ENCODE data around the gene MRPL22. TPM values are rescaled to one million over a fixed set of nuclear protein-coding genes. Genes with fewer than 3 reads are reported as not detected.
A peak's percentile ranks its signal among the peaks of the same experiment; 100 is the strongest.

MRPL22 gene
- polyA plus RNA-seq, 1 donor (not counting 4 experiments of a cell fraction or from before 2014, with no cell fraction given), result 76.9 TPM

GRCh38 chr5:154940375-154940771 is 500 bp upstream of the MRPL22 start:
- H4K20me1 ChIP-seq (ENCODE audit: control insufficient read depth, extremely low read depth, insufficient read depth, low read length), result no peaks in the 10 kb centered on the region
- peaks cover 50% of the 10 kb centered on the region for H3K79me2 ChIP-seq (ENCODE audit: control insufficient read depth, insufficient read depth, low read length)
- peak overlapping the region; percentile 58 to 78 (median 75) for H3K4me3 ChIP-seq (ENCODE audit: control insufficient read depth in 2 of 3, extremely low read depth in 1 of 3, insufficient read depth in 2 of 3, low read depth in 1 of 3, low read length in 3 of 3)
- peak overlapping the region; percentile 87 for H3K4me2 ChIP-seq (ENCODE audit: control insufficient read depth, extremely low read depth, insufficient read depth, low read depth, low read length)
- no peak for TF ChIP-seq CTCF (optimal IDR thresholded peaks at IDR 0.05 in 1 of 3, IDR thresholded peaks at IDR 0.05 in 1 of 3, conservative IDR thresholded peaks at IDR 0.05 in 1 of 3; ENCODE audit: extremely low read depth in 1 of 3, insufficient read depth in 2 of 3, low read length in 3 of 3)
- TF ChIP-seq EZH2 (IDR thresholded peaks at IDR 0.05; ENCODE audit: low read length), result no peak
- dilution Hi-C loops (cut with MboI; ENCODE audit: extremely low pct_ligation_motif_present, low sequenced_read_pairs), result no loop called here
- no peaks in the 10 kb centered on the region for H3K9me1 ChIP-seq (ENCODE audit: control insufficient read depth, extremely low read depth, insufficient read depth, low read length)
- peaks cover under 1 to 5% of the 10 kb centered on the region in 2 experiments for H3K36me3 ChIP-seq (ENCODE audit: control insufficient read depth in 2 of 2, extremely low read depth in 1 of 2, insufficient read depth in 2 of 2, low read length in 2 of 2)
- H3K27ac ChIP-seq (ENCODE audit: control insufficient read depth, insufficient read depth, low read length), result peak overlapping the region; percentile 62
- H3K4me1 ChIP-seq (ENCODE audit: control insufficient read depth, extremely low read depth, insufficient read depth, low read length), result peaks cover 25% of the 10 kb centered on the region
- H3K9me3 ChIP-seq (ENCODE audit: control insufficient read depth, low read depth, low read length), result no peaks in the 10 kb centered on the region
- DNase-seq (ENCODE audit: low read depth, low spot score) (no peak), FAIRE-seq (no peak)
- H3K9ac ChIP-seq (ENCODE audit: control insufficient read depth, extremely low read depth, insufficient read depth, low read length), result peak overlapping the region; percentile 85
- no peaks in the 10 kb centered on the region for H3K27me3 ChIP-seq (ENCODE audit: control insufficient read depth, extremely low read depth, insufficient read depth, low read length)
- H2AFZ ChIP-seq (ENCODE audit: control insufficient read depth, low read length), result peak overlapping the region; percentile 88

- H3K9ac ChIP-seq (ENCODE audit: control insufficient read depth, extremely low read depth, insufficient read depth, low read length), result no peak overlapping the region
- DNase-seq (ENCODE audit: low read depth, low spot score) (no peak), FAIRE-seq (no peak)
- H3K79me2 ChIP-seq (ENCODE audit: control insufficient read depth, insufficient read depth, low read length), result peaks cover 56% of the 10 kb centered on the region
- H2AFZ ChIP-seq (ENCODE audit: control insufficient read depth, low read length), result no peak overlapping the region
- no peaks in the 10 kb centered on the region for H3K9me3 ChIP-seq (ENCODE audit: control insufficient read depth, low read depth, low read length)
- no peak overlapping the region for H3K4me2 ChIP-seq (ENCODE audit: control insufficient read depth, extremely low read depth, insufficient read depth, low read depth, low read length)
- dilution Hi-C loops (cut with MboI; ENCODE audit: extremely low pct_ligation_motif_present, low sequenced_read_pairs), result no loop called here
- H3K4me3 ChIP-seq (ENCODE audit: control insufficient read depth in 2 of 3, extremely low read depth in 1 of 3, insufficient read depth in 2 of 3, low read depth in 1 of 3, low read length in 3 of 3), result no peak overlapping the region
- no peak overlapping the region for H3K27ac ChIP-seq (ENCODE audit: control insufficient read depth, insufficient read depth, low read length)
- no peak for TF ChIP-seq EZH2 (IDR thresholded peaks at IDR 0.05; ENCODE audit: low read length)
- no peak for TF ChIP-seq CTCF (optimal IDR thresholded peaks at IDR 0.05 in 1 of 3, IDR thresholded peaks at IDR 0.05 in 1 of 3, conservative IDR thresholded peaks at IDR 0.05 in 1 of 3; ENCODE audit: extremely low read depth in 1 of 3, insufficient read depth in 2 of 3, low read length in 3 of 3)
- no peaks in the 10 kb centered on the region for H3K9me1 ChIP-seq (ENCODE audit: control insufficient read depth, extremely low read depth, insufficient read depth, low read length)
- peaks cover 12% of the 10 kb centered on the region for H3K4me1 ChIP-seq (ENCODE audit: control insufficient read depth, extremely low read depth, insufficient read depth, low read length)
- peaks cover 4 to 6% of the 10 kb centered on the region in 2 experiments for H3K36me3 ChIP-seq (ENCODE audit: control insufficient read depth in 2 of 2, extremely low read depth in 1 of 2, insufficient read depth in 2 of 2, low read length in 2 of 2)
- no peaks in the 10 kb centered on the region for H3K27me3 ChIP-seq (ENCODE audit: control insufficient read depth, extremely low read depth, insufficient read depth, low read length)
- H4K20me1 ChIP-seq (ENCODE audit: control insufficient read depth, extremely low read depth, insufficient read depth, low read length), result no peaks in the 10 kb centered on the region
These were observed 2.7 kb downstream of the MRPL22 start for GRCh38 chr5:154943527-154943926.

Data from keratinocyte (primary cell).